Activated CD8-positive, alpha-beta T cell treated with anti-CD3 and anti-CD28 coated beads for 36 hours (primary cell): ENCODE data around the gene NPAS2. TPM values are rescaled to one million over a fixed set of nuclear protein-coding genes. Genes with fewer than 3 reads are reported as not detected.

Experiments used
- ATAC-seq: fragments of 200-7000 bp; cut with Tn5 transposase; one replicate; pipeline ENCODE4 v1.10.0; 2021; ENCODE audit warnings: mild to moderate bottlenecking, moderate library complexity
- CTCF ChIA-PET: fragments of 350-600 bp; sonication (Branson Sonifier 250); formaldehyde crosslinking; loops from one replicate; lab custom pipeline; 2021; ENCODE audit warnings: antibody characterized with exemption; lab: Charles Lee
- POLR2A ChIA-PET: fragments of 350-600 bp; sonication (Branson Sonifier 250); formaldehyde crosslinking; loops from one replicate; lab custom pipeline; 2021; ENCODE audit warnings: antibody characterized with exemption; lab: Charles Lee
- DNase-seq: peaks from one replicate; pipeline ENCODE4 v3.0.0-alpha.2; 2020
- H3K27ac Mint-ChIP-seq: one replicate; pipeline ENCODE4 v1.8.0; 2021; ENCODE audit warnings: mild to moderate bottlenecking, mixed read lengths
- H3K27me3 Mint-ChIP-seq: one replicate; pipeline ENCODE4 v1.8.0; 2021; ENCODE audit warnings: mixed read lengths
- H3K36me3 Mint-ChIP-seq: one replicate; pipeline ENCODE4 v1.8.0; 2021; ENCODE audit warnings: low read depth, mixed read lengths
- H3K4me1 Mint-ChIP-seq: one replicate; pipeline ENCODE4 v1.8.0; 2021; ENCODE audit warnings: low read depth, mixed read lengths
- H3K4me3 Mint-ChIP-seq: one replicate; pipeline ENCODE4 v1.8.0; 2021; ENCODE audit warnings: mild to moderate bottlenecking, moderate library complexity, mixed read lengths
- H3K9me3 Mint-ChIP-seq: one replicate; pipeline ENCODE4 v1.8.0; 2021; ENCODE audit warnings: mixed read lengths
- intact Hi-C: fragments of 100-400 bp; cut with micrococcal nuclease; formaldehyde crosslinking; loops from one replicate; pipeline ENCODE4 v1.10.0; 2022
- total RNA-seq, 2 experiments: library from RNA; stranded (reverse); gene quantifications; one replicate each; pipeline ENCODE4 v1.2.3, GENCODE V29; 2021
- TF ChIP-seq, protein P1 (sequence below): fragments of 200-600 bp; IDR thresholded peaks from one replicate; pipeline ENCODE4 v1.8.0; 2022; ENCODE audit warnings: antibody characterized with exemption, mild to moderate bottlenecking

The NPAS2 gene
- total RNA-seq, 2 experiments from 2014 or later, result 14.4 to 15.2 TPM

DNA sequence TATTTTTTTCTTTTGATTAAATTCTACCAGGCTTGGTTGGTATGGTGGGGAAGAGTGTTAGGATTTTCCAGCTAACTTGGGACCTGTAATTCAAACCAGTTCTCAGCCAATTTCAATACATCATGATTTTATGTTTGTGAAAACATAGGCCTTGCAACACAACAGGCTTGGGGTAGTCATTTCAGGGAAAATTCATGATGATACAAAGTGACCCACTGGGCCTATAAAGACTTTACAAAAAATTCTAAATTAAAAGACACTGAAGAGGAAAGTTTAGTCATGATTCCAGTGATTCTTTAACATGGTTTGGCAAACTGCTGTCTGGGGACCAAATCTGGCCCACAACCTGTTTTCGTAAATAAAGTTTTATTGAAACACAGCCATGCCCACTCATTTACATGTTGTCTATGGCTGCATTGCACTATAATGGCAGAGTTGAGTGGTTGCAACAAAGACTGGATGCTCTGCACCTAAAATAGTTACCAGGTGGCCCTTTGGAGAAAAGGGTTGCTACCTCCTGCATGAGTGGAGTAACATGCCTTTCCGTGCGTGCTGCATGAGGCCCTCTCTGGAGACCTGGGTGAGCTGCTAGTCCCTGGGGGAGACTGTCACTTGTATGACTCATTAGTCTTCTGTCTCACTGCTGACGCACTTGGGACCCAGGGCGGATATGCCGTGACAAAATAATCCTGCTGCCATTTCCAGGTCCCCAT, 73.6 kb downstream of the NPAS2 start:
- no peaks in the 10 kb centered on the region for H3K27me3 Mint-ChIP-seq
- DNase-seq (no peak), ATAC-seq (no peak)
- peaks cover 1% of the 10 kb centered on the region for H3K9me3 Mint-ChIP-seq
- H3K27ac Mint-ChIP-seq, result no peak overlapping the region
- H3K4me1 Mint-ChIP-seq, result peaks cover 8% of the 10 kb centered on the region
- ChIA-PET POLR2A (interaction anchor here (1.4 kb wide), 1 partner anchor 9 kb away, joined by 3 read pairs; no protein-coding TSS in a partner anchor), CTCF (no interaction called here)
- peaks cover 3% of the 10 kb centered on the region for H3K36me3 Mint-ChIP-seq
- TF ChIP-seq, protein P1, sequence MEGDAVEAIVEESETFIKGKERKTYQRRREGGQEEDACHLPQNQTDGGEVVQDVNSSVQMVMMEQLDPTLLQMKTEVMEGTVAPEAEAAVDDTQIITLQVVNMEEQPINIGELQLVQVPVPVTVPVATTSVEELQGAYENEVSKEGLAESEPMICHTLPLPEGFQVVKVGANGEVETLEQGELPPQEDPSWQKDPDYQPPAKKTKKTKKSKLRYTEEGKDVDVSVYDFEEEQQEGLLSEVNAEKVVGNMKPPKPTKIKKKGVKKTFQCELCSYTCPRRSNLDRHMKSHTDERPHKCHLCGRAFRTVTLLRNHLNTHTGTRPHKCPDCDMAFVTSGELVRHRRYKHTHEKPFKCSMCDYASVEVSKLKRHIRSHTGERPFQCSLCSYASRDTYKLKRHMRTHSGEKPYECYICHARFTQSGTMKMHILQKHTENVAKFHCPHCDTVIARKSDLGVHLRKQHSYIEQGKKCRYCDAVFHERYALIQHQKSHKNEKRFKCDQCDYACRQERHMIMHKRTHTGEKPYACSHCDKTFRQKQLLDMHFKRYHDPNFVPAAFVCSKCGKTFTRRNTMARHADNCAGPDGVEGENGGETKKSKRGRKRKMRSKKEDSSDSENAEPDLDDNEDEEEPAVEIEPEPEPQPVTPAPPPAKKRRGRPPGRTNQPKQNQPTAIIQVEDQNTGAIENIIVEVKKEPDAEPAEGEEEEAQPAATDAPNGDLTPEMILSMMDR, result no peak
- intact Hi-C loops, result no loop called here
- no peak overlapping the region for H3K4me3 Mint-ChIP-seq

DNA sequence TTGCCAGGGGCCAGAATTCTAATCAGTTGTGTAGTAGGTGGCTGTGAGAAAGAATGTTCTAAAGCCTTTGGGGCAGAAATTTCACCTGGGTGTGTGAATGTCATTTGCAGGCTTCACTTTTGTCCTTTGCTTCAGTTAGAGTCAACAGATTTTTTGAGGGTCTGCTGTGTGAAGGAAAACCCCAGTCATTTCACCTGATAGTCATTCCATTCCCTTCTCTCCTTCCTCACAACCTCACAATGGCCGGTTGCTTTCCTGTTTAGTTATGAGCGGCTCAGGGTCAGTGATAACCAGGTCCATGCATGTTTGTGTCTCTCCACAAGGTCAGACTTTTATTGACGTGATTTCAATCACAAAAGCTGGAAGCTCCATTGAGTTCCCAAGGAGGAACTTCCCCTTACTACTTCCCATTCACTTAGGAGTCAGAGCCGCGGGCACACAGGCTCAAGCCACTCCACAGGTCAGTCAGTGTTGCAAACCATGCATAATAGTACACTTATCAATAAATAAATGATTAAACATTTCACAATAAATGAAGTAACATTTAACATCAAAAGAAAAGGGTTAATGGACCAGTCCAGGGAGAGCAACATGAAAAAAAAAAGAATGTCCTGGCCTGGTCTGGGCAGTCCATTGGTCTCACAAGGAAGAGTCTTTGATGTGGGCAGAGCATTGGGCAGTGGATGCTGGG, 74.3 kb downstream of the NPAS2 start:
- ATAC-seq, result no peak
- ChIA-PET CTCF (interaction anchor here (1.0 kb wide), 1 partner anchor 18 kb away, joined by 3 read pairs; no protein-coding TSS in a partner anchor), POLR2A (no interaction called here)
- Mint-ChIP-seq H3K9me3 (peaks cover 1% of the 10 kb centered on the region), H3K4me1 (peaks cover 8% of the 10 kb centered on the region), H3K27me3 (no peaks in the 10 kb centered on the region), H3K27ac (no peak overlapping the region), H3K4me3 (no peak overlapping the region), H3K36me3 (peaks cover 3% of the 10 kb centered on the region)
- no peak for DNase-seq
- TF ChIP-seq, protein P1, result no peak
- intact Hi-C loops, result no loop called here

DNA sequence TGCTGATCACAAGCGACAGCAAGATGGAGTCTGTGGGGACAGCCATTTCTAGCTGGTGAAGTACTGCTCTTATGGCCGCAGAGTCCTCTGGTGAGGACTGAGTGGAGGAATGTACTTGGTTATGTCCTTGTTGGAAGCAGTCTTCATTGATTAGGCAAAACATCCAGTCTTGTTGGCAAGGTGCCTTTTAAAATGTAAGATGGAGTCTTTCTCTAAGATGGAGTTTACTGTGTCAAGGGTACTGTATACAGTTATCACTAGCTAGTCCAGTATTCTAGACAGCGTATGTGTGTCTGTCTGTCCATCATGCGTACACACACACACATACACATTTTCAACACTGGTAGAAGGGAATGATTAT, 74.8 kb downstream of the NPAS2 start:
- ChIA-PET POLR2A (no interaction called here), CTCF (interaction anchor here (1.0 to 1.2 kb wide), 2 partner anchors 18 to 164 kb away, joined by 3 read pairs; no protein-coding TSS in a partner anchor)
- Mint-ChIP-seq H3K36me3 (peaks cover 3% of the 10 kb centered on the region), H3K9me3 (peaks cover 1% of the 10 kb centered on the region), H3K27me3 (no peaks in the 10 kb centered on the region), H3K4me3 (no peak overlapping the region), H3K4me1 (peaks cover 8% of the 10 kb centered on the region), H3K27ac (no peak overlapping the region)
- TF ChIP-seq, protein P1, result no peak
- intact Hi-C loops, result no loop called here
- no peak for ATAC-seq
- no peak for DNase-seq

DNA sequence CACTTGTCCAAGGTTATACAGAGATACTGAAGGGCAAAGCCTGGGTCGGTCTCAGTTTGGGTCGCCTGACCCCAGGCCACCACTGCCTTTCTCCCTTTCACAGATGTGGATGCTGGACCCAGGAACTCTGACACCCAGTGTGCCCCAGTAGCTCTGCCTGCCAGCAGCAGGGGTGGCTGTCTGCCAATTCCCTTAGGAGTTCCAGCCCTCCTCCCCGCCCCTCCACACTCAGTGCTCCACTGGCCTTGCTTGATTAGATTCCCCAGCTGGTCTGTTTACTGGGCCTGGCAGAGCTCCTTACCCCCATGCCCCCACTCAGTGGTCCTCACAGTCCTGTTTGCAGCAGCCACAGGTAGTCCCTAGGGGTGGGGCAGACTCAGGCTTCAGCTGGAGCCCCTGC, 75.5 kb downstream of the NPAS2 start:
- no peaks in the 10 kb centered on the region for H3K27me3 Mint-ChIP-seq
- peaks cover 3% of the 10 kb centered on the region for H3K36me3 Mint-ChIP-seq
- TF ChIP-seq, protein P1, result no peak
- peaks cover 1% of the 10 kb centered on the region for H3K9me3 Mint-ChIP-seq
- ATAC-seq (no peak), DNase-seq (no peak)
- intact Hi-C loops, result no loop called here
- H3K27ac Mint-ChIP-seq, result no peak overlapping the region
- POLR2A ChIA-PET, result no interaction called here
- peaks cover 8% of the 10 kb centered on the region for H3K4me1 Mint-ChIP-seq
- CTCF ChIA-PET, result interaction anchor here (1.2 kb wide), 1 partner anchor 165 kb away, joined by 3 read pairs; no protein-coding TSS in a partner anchor
- H3K4me3 Mint-ChIP-seq, result no peak overlapping the region
